Endothelial cell of umbilical vein (primary cell): ENCODE results near the gene FAM117B. TPM values are rescaled to one million over a fixed set of nuclear protein-coding genes. Genes with fewer than 3 reads are reported as not detected.

Experiments
- BruUV-seq: library from RNA; stranded (reverse); fragments of 400-500 nt; replicated peaks from 2 replicates; lab custom pipeline; 2021; lab: Mats Ljungman, UMichigan
- CTCF ChIA-PET: fragments of 300-600, 350-600 bp; sonication (Branson Sonifier 250); formaldehyde crosslinking; loops from one replicate; lab custom pipeline; 2021; ENCODE audit warnings: antibody characterized with exemption, inconsistent platforms; lab: Charles Lee
- POLR2A ChIA-PET: fragments of 300-600, 350-600 bp; sonication (Branson Sonifier 250); formaldehyde crosslinking; loops from one replicate; lab custom pipeline; 2021; ENCODE audit warnings: antibody characterized with exemption, inconsistent platforms; lab: Charles Lee
- DNase-seq: peaks from one replicate; pipeline ENCODE4 v3.0.0-alpha.2; 2011; ENCODE audit warnings: low read depth, low spot score
- FAIRE-seq: peaks from 2 replicates; lab custom pipeline; 2011; peaks lifted over from hg19 to GRCh38; lab: Jason Lieb, UNC
- H2AFZ ChIP-seq: 2 replicates; pipeline ENCODE4 v1.6.0; 2012; ENCODE audit warnings: low read depth, low read length, control low read depth, inconsistent platforms
- H3K27ac ChIP-seq: 2 replicates; pipeline ENCODE4 v1.5.1; 2011; ENCODE audit warnings: low read depth, mild to moderate bottlenecking, control low read depth, low read length, moderate library complexity; ENCODE audit not compliant: insufficient read depth
- H3K27me3 ChIP-seq, 2 experiments: 2 replicates each; pipeline versions ENCODE4 v1.6.0 to v1.6.1; 2011; ENCODE audit warnings: low read length in 2 of 2, mixed read lengths in 1 of 2; ENCODE audit not compliant: control insufficient read depth in 2 of 2, insufficient read depth in 2 of 2
- H3K36me3 ChIP-seq, 2 experiments: 2 replicates in 1 of 2; 3 replicates in 1 of 2; pipeline ENCODE4 v1.5.1; 2011; ENCODE audit warnings: low read length in 2 of 2, mild to moderate bottlenecking in 1 of 2, moderate library complexity in 1 of 2; ENCODE audit not compliant: control insufficient read depth in 2 of 2, insufficient read depth in 2 of 2; ENCODE audit errors: extremely low read depth in 1 of 2
- H3K4me1 ChIP-seq: 3 replicates; pipeline ENCODE4 v1.5.1; 2011; ENCODE audit warnings: mild to moderate bottlenecking, low read length; ENCODE audit not compliant: control insufficient read depth, insufficient read depth; ENCODE audit errors: extremely low read depth
- H3K4me2 ChIP-seq: 2 replicates; pipeline ENCODE4 v1.6.1; 2011; ENCODE audit warnings: low read length, control low read depth, mixed read lengths; ENCODE audit not compliant: insufficient read depth
- H3K4me3 ChIP-seq, 3 experiments: fragments of 200-600 bp in 1 of 3; sonication (generic), shearing (Covaris generic) in 1 of 3; replicated peaks in 1 of 3; 2 replicates each; pipeline ENCODE4 v1.5.1; 2011 to 2016; ENCODE audit warnings: control low read depth in 3 of 3, low read length in 3 of 3, mild to moderate bottlenecking in 2 of 3, inconsistent platforms in 1 of 3, low read depth in 1 of 3, moderate library complexity in 1 of 3; ENCODE audit not compliant: insufficient read depth in 1 of 3
- H3K79me2 ChIP-seq: 2 replicates; pipeline ENCODE4 v1.6.0; 2012; ENCODE audit warnings: low read length, inconsistent platforms; ENCODE audit not compliant: control insufficient read depth, insufficient read depth
- H3K9ac ChIP-seq: replicated peaks from 2 replicates; pipeline ENCODE3; 2011; ENCODE audit warnings: low read length, control low read depth; ENCODE audit not compliant: insufficient read depth; ENCODE audit errors: extremely low read depth
- H3K9me1 ChIP-seq: replicated peaks from 3 replicates; pipeline ENCODE4 v1.6.0; 2011; ENCODE audit warnings: mild to moderate bottlenecking, low read length; ENCODE audit not compliant: control insufficient read depth, insufficient read depth; ENCODE audit errors: extremely low read depth
- H3K9me3 ChIP-seq: replicated peaks from 2 replicates; pipeline ENCODE4 v1.5.1; 2012; ENCODE audit warnings: low read length, inconsistent platforms; ENCODE audit not compliant: control insufficient read depth, insufficient read depth
- H4K20me1 ChIP-seq: replicated peaks from 2 replicates; pipeline ENCODE3; 2011; ENCODE audit warnings: mild to moderate bottlenecking, low read length; ENCODE audit not compliant: control insufficient read depth, insufficient read depth; ENCODE audit errors: extremely low read depth
- EZH2 ChIP-seq: IDR thresholded peaks from 2 replicates; pipeline ENCODE4 v1.6.1; 2012; ENCODE audit warnings: borderline replicate concordance, low read depth, mild to moderate bottlenecking, moderate library complexity, low read length, inconsistent platforms; ENCODE audit not compliant: severe bottlenecking
- FOS ChIP-seq: IDR thresholded peaks from 2 replicates; pipeline ENCODE4 v1.6.1; 2011; ENCODE audit warnings: mild to moderate bottlenecking, low read length, moderate library complexity, borderline replicate concordance; ENCODE audit not compliant: insufficient read depth
- GATA2 ChIP-seq: IDR thresholded peaks from 2 replicates; pipeline ENCODE4 v1.7.0; 2011; ENCODE audit warnings: low read depth, mild to moderate bottlenecking, moderate library complexity, mixed read lengths, low read length; ENCODE audit not compliant: insufficient read length, insufficient read depth
- JUN ChIP-seq: IDR thresholded peaks from 2 replicates; pipeline ENCODE4 v1.6.1; 2011; ENCODE audit warnings: borderline replicate concordance, low read depth; ENCODE audit not compliant: insufficient read length, insufficient read depth
- MYC ChIP-seq: IDR thresholded peaks from one replicate; pipeline ENCODE4 v1.6.1; 2011; ENCODE audit warnings: mild to moderate bottlenecking, low read depth, low read length
- POLR2A ChIP-seq: IDR thresholded peaks from 2 replicates; pipeline ENCODE4 v1.6.1; 2012; ENCODE audit warnings: low read depth, mild to moderate bottlenecking, control low read depth, low read length
- POLR2AphosphoS5 ChIP-seq: IDR thresholded peaks from 2 replicates; pipeline ENCODE4 v1.6.1; 2012; ENCODE audit warnings: low read depth, mild to moderate bottlenecking, control low read depth, low read length, moderate library complexity; ENCODE audit not compliant: insufficient read depth
- dilution Hi-C: fragments of 300-500 bp; cut with MboI; formaldehyde crosslinking; loops from one replicate; pipeline ENCODE4 v1.15.0; 2019; ENCODE audit warnings: low sequenced_read_pairs; ENCODE audit not compliant: extremely low pct_ligation_motif_present
- intact Hi-C: fragments of 100-400 bp; cut with micrococcal nuclease; formaldehyde crosslinking; loops from one replicate; pipeline ENCODE4 v1.10.0; 2022
- polyA plus RNA-seq, 4 experiments: library from polyadenylated mRNA; depleted of rRNA in 3 of 4; stranded (reverse) in 3 of 4; unstranded in 1 of 4; fragments of >200 nt; gene quantifications; 2 replicates each; pipeline versions ENCODE4 v1.2.1 to v1.2.3, GENCODE V29; 2011 to 2012; ENCODE audit warnings: missing spikeins in 1 of 4
- total RNA-seq: library from RNA; stranded (reverse); gene quantifications from 2 replicates; pipeline ENCODE4 v1.2.3, GENCODE V29; 2021
- TF ChIP-seq, protein P1 (sequence below): IDR thresholded peaks from 2 replicates; pipeline ENCODE4 v1.6.1; 2011; ENCODE audit not compliant: insufficient read depth, insufficient read length
- TF ChIP-seq, protein P2 (sequence below), 2 donors: IDR thresholded peaks; 1 replicate in 1 of 2; 2 replicates in 1 of 2; pipeline ENCODE4 v1.5.1; 2011; ENCODE audit warnings: low read length in 2 of 2, mild to moderate bottlenecking in 2 of 2, moderate library complexity in 2 of 2, control low read depth in 1 of 2, inconsistent platforms in 1 of 2, low read depth in 1 of 2; ENCODE audit not compliant: insufficient read depth in 1 of 2; ENCODE audit errors: extremely low read depth in 1 of 2

The FAM117B gene
- total and polyA plus RNA-seq, 2 donors (not counting 3 experiments of a cell fraction or from before 2014, with no cell fraction given) = 1.3 to 7.0 TPM

DNA sequence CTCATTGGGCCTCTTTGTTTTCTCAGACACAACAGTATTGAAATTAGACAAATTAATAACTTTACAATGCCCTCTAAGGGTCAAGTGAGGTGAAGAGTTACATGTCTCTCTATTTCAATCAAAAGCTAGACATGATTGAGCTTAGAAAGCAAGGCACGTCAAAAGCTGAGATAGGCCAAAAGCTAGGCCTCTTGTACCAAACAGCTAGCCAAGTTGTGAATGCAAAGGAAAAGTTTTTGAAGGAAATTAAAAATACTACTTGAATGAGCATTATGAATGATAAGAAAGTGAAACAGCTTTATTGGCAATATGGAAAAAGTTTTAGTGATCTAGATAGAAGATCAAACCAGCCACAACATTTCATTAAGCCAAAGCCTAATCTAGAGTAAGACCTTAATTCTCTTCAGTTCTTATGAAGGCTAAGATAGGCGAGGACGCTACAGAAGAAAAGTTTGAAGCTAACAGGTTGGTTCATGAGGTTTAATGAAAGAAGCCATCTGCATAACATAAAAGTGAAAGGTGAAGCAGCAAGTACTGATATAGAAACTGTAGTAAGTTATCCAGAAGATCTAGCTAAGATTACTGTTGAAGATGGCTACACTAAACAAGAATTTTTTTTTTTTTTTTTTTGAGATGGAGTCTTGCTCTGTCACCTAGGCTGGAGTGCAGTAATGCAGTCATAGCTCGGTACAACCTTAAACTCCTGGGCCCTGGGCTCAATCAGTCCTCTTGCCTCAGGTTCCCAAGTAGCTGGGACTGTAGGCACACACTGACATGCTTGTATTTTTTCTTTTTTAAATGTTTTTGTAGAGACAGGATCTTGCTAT, 65.5 kb downstream of the FAM117B start:
- no peak overlapping the region for H2AFZ ChIP-seq
- FAIRE-seq (no peak), DNase-seq (no peak)
- no peak for TF ChIP-seq JUN
- no peak for TF ChIP-seq POLR2AphosphoS5
- no peak for TF ChIP-seq FOS
- POLR2A ChIA-PET = no interaction called here
- no TSS peak for BruUV-seq
- dilution Hi-C loops = no loop called here
- CTCF ChIA-PET = interaction anchor here (0.7 to 1.5 kb wide), 3 partner anchors 17 to 525 kb away, joined by 3 to 4 read pairs (median 3); no protein-coding TSS in a partner anchor
- no peaks in the 10 kb centered on the region for H3K36me3 ChIP-seq
- no peak overlapping the region for H3K27ac ChIP-seq
- H3K79me2 ChIP-seq = no peaks in the 10 kb centered on the region
- no peak overlapping the region for H3K4me2 ChIP-seq
- H3K9ac ChIP-seq = no peak overlapping the region
- H4K20me1 ChIP-seq = no peaks in the 10 kb centered on the region
- H3K4me1 ChIP-seq = no peaks in the 10 kb centered on the region
- no peak overlapping the region for H3K4me3 ChIP-seq
- intact Hi-C loops = no loop called here
- no peaks in the 10 kb centered on the region for H3K9me3 ChIP-seq
- no peaks in the 10 kb centered on the region for H3K27me3 ChIP-seq
- H3K9me1 ChIP-seq = no peaks in the 10 kb centered on the region

DNA sequence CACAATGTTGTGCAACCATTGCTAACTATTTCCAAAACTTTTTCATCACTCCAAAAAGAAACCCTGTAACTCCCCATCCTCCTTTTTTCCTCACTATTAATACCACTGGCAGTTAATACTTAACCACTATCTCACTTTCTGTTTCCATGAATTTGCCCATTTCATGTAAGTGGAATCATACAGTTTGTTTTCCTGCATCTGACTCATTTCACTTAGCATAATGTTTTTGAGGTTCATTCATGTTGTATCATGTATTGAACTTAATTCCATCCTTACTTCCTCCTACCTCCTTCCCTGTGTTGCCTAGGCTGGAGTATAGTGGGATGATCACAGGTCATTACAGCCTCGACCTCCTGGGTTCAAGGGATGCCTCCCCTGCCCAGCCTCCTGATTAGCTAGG, 68.3 kb downstream of the FAM117B start:
- Histone ChIP-seq H3K27me3 (no peaks in the 10 kb centered on the region), H3K9me3 (no peaks in the 10 kb centered on the region), H3K4me3 (no peak overlapping the region), H3K36me3 (no peaks in the 10 kb centered on the region), H3K79me2 (no peaks in the 10 kb centered on the region), H3K4me2 (no peak overlapping the region), H3K9me1 (no peaks in the 10 kb centered on the region), H3K4me1 (no peaks in the 10 kb centered on the region), H3K27ac (no peak overlapping the region), H4K20me1 (no peaks in the 10 kb centered on the region), H3K9ac (no peak overlapping the region), H2AFZ (no peak overlapping the region)
- intact Hi-C loops (no loop called here), dilution Hi-C loops (no loop called here)
- FAIRE-seq = no peak
- no peak for DNase-seq
- CTCF ChIA-PET = no interaction called here
- TF ChIP-seq, protein P1, sequence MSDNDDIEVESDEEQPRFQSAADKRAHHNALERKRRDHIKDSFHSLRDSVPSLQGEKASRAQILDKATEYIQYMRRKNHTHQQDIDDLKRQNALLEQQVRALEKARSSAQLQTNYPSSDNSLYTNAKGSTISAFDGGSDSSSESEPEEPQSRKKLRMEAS = no peak
- TF ChIP-seq POLR2A (no peak), GATA2 (no peak), MYC (no peak), FOS (no peak), JUN (no peak), EZH2 (no peak), POLR2AphosphoS5 (no peak)
- TF ChIP-seq, protein P2, sequence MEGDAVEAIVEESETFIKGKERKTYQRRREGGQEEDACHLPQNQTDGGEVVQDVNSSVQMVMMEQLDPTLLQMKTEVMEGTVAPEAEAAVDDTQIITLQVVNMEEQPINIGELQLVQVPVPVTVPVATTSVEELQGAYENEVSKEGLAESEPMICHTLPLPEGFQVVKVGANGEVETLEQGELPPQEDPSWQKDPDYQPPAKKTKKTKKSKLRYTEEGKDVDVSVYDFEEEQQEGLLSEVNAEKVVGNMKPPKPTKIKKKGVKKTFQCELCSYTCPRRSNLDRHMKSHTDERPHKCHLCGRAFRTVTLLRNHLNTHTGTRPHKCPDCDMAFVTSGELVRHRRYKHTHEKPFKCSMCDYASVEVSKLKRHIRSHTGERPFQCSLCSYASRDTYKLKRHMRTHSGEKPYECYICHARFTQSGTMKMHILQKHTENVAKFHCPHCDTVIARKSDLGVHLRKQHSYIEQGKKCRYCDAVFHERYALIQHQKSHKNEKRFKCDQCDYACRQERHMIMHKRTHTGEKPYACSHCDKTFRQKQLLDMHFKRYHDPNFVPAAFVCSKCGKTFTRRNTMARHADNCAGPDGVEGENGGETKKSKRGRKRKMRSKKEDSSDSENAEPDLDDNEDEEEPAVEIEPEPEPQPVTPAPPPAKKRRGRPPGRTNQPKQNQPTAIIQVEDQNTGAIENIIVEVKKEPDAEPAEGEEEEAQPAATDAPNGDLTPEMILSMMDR (IDR thresholded peaks at IDR 0.05; ENCODE audit: extremely low read depth in 1 of 2, insufficient read depth in 1 of 2, low read depth in 1 of 2, low read length in 2 of 2) = no peak
- POLR2A ChIA-PET = no interaction called here
- no TSS peak for BruUV-seq
